ENCODE results near the gene ADAM12. TPM values are rescaled to one million over a fixed set of nuclear protein-coding genes. Genes with fewer than 3 reads are reported as not detected.

The ADAM12 gene
- total RNA-seq, 4 donors from 2014 or later: 0.26 to 1.6 (median 0.47) TPM; not detected in 1

DNA sequence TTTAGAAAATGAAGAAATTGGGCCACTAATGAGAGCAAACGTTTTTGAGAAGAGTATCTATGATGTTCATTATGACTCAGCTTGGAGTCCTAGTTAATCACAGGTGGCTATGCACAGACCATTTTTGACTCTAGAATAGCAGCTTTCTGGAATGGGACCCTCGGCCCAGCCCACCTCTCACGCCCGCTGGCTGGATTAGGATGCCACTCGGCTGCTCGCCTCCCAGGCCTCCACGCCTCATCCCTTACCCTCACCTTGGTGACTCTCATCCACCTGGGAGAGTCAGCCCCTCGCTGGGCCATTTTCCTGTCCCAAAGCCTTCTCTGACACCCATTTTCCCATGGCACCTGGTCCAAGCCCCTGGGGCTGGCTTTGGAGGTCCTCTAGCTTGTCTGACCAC is 173.6 kb downstream of the ADAM12 start:
- intact Hi-C loops (cut with DNase I; ENCODE audit: low total_unique reads): no loop called here
- DNase-seq (ENCODE audit: low spot score in 2 of 2): no peak
- 92 to 93% methylated on average over 8 of the region's 8 CpGs for WGBS, 2 donors

DNA sequence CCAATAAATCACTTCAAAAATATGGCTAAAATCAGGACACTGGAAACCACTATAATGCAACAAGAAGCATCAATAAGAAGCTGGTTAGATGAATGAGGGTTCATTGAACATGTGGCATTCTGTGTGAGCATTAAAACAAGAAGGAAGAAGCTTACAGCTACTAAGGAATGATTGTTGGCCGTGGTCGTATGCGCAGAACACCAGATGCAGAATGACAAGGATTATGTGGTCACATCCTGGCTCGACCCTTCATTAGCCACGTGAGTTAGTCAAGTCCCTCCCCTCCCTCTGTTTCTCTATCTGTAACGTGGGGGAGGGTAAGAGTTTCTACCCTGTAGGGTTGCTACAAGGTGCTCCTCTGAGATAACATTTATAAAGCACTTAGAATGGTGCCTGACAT is 174.3 kb downstream of the ADAM12 start:
- no peak overlapping the region for H3K4me3 ChIP-seq (ENCODE audit: low read depth, poor library complexity, severe bottlenecking)
- TF ChIP-seq, protein P1, sequence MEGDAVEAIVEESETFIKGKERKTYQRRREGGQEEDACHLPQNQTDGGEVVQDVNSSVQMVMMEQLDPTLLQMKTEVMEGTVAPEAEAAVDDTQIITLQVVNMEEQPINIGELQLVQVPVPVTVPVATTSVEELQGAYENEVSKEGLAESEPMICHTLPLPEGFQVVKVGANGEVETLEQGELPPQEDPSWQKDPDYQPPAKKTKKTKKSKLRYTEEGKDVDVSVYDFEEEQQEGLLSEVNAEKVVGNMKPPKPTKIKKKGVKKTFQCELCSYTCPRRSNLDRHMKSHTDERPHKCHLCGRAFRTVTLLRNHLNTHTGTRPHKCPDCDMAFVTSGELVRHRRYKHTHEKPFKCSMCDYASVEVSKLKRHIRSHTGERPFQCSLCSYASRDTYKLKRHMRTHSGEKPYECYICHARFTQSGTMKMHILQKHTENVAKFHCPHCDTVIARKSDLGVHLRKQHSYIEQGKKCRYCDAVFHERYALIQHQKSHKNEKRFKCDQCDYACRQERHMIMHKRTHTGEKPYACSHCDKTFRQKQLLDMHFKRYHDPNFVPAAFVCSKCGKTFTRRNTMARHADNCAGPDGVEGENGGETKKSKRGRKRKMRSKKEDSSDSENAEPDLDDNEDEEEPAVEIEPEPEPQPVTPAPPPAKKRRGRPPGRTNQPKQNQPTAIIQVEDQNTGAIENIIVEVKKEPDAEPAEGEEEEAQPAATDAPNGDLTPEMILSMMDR (IDR thresholded peaks at IDR 0.05): no peak
- no peak for TF ChIP-seq POLR2A (IDR thresholded peaks at IDR 0.05)
- no peak for DNase-seq (ENCODE audit: low spot score in 2 of 2)
- 61 to 81% methylated on average over 6 of the region's 6 CpGs for WGBS, 2 donors
- intact Hi-C loops (cut with DNase I; ENCODE audit: low total_unique reads): no loop called here

More for the DNA sequence above, 173.6 kb downstream of the ADAM12 start:
- no peak for TF ChIP-seq POLR2A (IDR thresholded peaks at IDR 0.05)
- TF ChIP-seq, protein P1 (IDR thresholded peaks at IDR 0.05): no peak
- H3K4me3 ChIP-seq (ENCODE audit: low read depth, poor library complexity, severe bottlenecking): no peak overlapping the region

DNA sequence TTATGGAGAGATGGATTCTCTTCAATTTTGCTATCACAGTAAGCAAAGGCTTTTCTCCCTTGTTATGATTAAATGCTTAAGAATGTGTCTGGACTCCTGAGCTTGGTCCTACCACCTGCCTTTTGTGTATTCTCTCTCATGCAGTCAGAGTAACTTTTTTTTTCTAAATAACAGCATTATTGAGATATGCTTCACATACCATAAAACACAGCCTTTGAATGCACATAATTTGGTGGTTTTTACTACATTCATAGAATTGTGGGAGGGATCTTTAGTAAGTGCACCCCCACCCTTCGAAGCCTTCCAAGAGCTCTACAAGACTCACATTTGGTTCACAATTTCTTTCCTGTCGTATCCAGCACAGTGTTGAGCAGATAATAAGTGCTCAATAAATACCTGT is 175.5 kb downstream of the ADAM12 start:
- DNase-seq (ENCODE audit: low spot score in 2 of 2): no peak
- intact Hi-C loops (cut with DNase I; ENCODE audit: low total_unique reads): no loop called here
- WGBS, 2 donors: 90 to 98% methylated on average over 2 of the region's 2 CpGs
- TF ChIP-seq POLR2A (IDR thresholded peaks at IDR 0.05): no peak
- TF ChIP-seq, protein P1 (IDR thresholded peaks at IDR 0.05): no peak
- no peak overlapping the region for H3K4me3 ChIP-seq (ENCODE audit: low read depth, poor library complexity, severe bottlenecking)

DNA sequence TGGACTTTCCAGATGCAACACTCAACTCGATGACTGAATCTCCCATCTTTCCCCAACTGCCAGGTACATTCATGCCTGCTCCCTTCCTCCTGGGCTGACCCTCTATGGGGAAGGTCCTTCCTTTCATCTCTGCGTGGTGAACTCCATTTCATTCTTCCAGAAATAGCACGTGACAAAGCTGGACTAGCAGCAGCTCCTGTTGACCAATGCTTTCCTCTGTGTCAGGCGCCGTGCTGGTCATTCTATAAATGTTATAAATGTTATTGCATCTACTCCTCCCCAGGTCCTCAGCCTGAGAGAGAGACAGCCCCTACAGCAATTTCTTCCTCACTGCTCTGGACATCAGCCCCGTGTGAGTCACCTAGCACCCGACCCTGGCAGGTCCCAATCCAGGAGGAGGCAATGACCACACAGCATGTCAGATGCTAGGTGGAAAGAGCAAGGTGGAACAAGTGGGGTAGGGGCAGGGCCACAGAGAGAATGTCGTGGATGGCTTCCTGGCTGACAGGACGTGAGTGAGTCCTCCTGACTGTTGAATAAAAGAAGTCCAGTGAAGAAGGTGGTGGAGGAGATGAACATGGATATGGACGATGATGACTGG is 178.1 kb downstream of the ADAM12 start:
- 87 to 94% methylated on average over 10 of the region's 10 CpGs for WGBS, 2 donors
- DNase-seq (ENCODE audit: low spot score in 2 of 2): no peak
- intact Hi-C loops (cut with DNase I; ENCODE audit: low total_unique reads): no loop called here

DNA sequence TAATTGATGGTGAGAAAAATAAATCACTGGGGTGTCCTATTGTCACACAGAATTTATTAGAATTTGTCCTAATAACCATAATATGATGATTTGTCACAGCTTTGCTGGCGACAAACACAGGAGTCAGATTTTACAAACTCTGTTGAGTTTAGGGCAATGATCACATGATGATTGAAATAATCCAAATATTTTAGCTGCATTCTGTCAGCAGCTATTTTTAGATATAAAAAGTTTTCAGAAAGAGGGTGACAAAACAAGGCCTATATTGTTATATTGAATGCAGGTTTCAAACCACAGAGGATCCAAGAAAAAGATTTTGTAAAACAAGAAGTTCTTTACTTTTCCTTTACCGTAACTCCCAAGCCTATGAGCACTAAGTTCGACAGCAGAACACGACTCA is 178.8 kb downstream of the ADAM12 start:
- WGBS, 2 donors: 60 to 64% methylated on average over 4 of the region's 4 CpGs
- no peak for DNase-seq (ENCODE audit: low spot score in 2 of 2)
- no peak for TF ChIP-seq POLR2A (IDR thresholded peaks at IDR 0.05)
- TF ChIP-seq, protein P1 (IDR thresholded peaks at IDR 0.05): no peak
- intact Hi-C loops (cut with DNase I; ENCODE audit: low total_unique reads): no loop called here
- no peak overlapping the region for H3K4me3 ChIP-seq (ENCODE audit: low read depth, poor library complexity, severe bottlenecking)

More for the DNA sequence above, 178.1 kb downstream of the ADAM12 start:
- H3K4me3 ChIP-seq (ENCODE audit: low read depth, poor library complexity, severe bottlenecking): no peak overlapping the region
- TF ChIP-seq, protein P1 (IDR thresholded peaks at IDR 0.05): no peak
- TF ChIP-seq POLR2A (IDR thresholded peaks at IDR 0.05): no peak
